Hepatocyte (in vitro differentiated cells): ENCODE data around the gene CDK15. TPM values are rescaled to one million over a fixed set of nuclear protein-coding genes. Genes with fewer than 3 reads are reported as not detected.

ENCODE experiments used
- DNase-seq: peaks from one replicate; pipeline ENCODE4 v3.0.0-alpha.2; 2016; ENCODE audit warnings: low spot score
- H2AFZ ChIP-seq: fragments of 200-600 bp; sonication (generic); 2 replicates; pipeline ENCODE4 v1.6.0; 2016; ENCODE audit warnings: antibody characterized with exemption, mild to moderate bottlenecking
- H3K27ac ChIP-seq: fragments of 200-600 bp; sonication (generic); 2 replicates; pipeline ENCODE4 v1.5.1; 2016; ENCODE audit warnings: mild to moderate bottlenecking
- H3K27me3 ChIP-seq: fragments of 200-600 bp; sonication (generic); 2 replicates; pipeline ENCODE4 v1.6.1; 2016
- H3K36me3 ChIP-seq: fragments of 200-600 bp; sonication (generic); replicated peaks from 2 replicates; pipeline ENCODE4 v1.5.1; 2016; ENCODE audit warnings: low read depth; ENCODE audit not compliant: insufficient read depth
- H3K4me1 ChIP-seq: fragments of 200-600 bp; sonication (generic); 2 replicates; pipeline ENCODE4 v1.5.1; 2016; ENCODE audit warnings: mild to moderate bottlenecking, moderate library complexity; ENCODE audit not compliant: insufficient read depth
- H3K4me2 ChIP-seq: fragments of 200-600 bp; sonication (generic); 2 replicates; pipeline ENCODE4 v1.6.0; 2016
- H3K4me3 ChIP-seq: fragments of 200-600 bp; sonication (generic); 2 replicates; pipeline ENCODE4 v1.5.1; 2016; ENCODE audit warnings: mild to moderate bottlenecking
- H3K79me2 ChIP-seq: fragments of 200-600 bp; sonication (generic); 2 replicates; pipeline ENCODE4 v1.6.0; 2017; ENCODE audit warnings: mild to moderate bottlenecking
- H3K9me2 ChIP-seq: fragments of 200-600 bp; sonication (generic); replicated peaks from 2 replicates; pipeline ENCODE4 v1.6.0; 2017; ENCODE audit warnings: mild to moderate bottlenecking; ENCODE audit not compliant: insufficient read depth
- H3K9me3 ChIP-seq: fragments of 200-600 bp; sonication (generic); 2 replicates; pipeline ENCODE4 v1.5.1; 2016; ENCODE audit warnings: low read depth, mild to moderate bottlenecking
- H4K20me1 ChIP-seq: fragments of 200-600 bp; sonication (generic); 2 replicates; pipeline ENCODE4 v1.6.0; 2016; ENCODE audit warnings: mild to moderate bottlenecking; ENCODE audit not compliant: insufficient read depth, poor library complexity, severe bottlenecking
- CTCF ChIP-seq: fragments of 200-600 bp; sonication (generic); IDR thresholded peaks from 2 replicates; pipeline ENCODE4 v1.5.1; 2016; ENCODE audit warnings: antibody characterized with exemption, mild to moderate bottlenecking; ENCODE audit not compliant: poor library complexity
- EZH2 ChIP-seq: fragments of 200-600 bp; sonication (generic); IDR thresholded peaks from 2 replicates; pipeline ENCODE4 v1.6.1; 2016; ENCODE audit warnings: antibody characterized with exemption, mild to moderate bottlenecking, borderline replicate concordance
- EZH2phosphoT487 ChIP-seq: fragments of 200-600 bp; sonication (generic); IDR thresholded peaks from one replicate; pipeline ENCODE4 v1.6.1; 2018; ENCODE audit warnings: antibody characterized with exemption, mild to moderate bottlenecking, low read depth, moderate library complexity; ENCODE audit not compliant: unreplicated experiment, severe bottlenecking
- WGBS: methylation state at CpG from one replicate; pipeline ENCODE4 v1.1.6; 2016; ENCODE audit warnings: low lambda C conversion rate; ENCODE audit errors: missing lambda C conversion rate; 5-methylcytosine and 5-hydroxymethylcytosine counted together
- polyA plus RNA-seq: library from polyadenylated mRNA; unstranded; fragments of >200 nt; fragmentation: Nextera tagmentation; extraction: Ambion mirVana; gene quantifications from 2 replicates; pipeline ENCODE4 v1.2.1, GENCODE V29; 2016
- total RNA-seq: library from RNA; depleted of rRNA; stranded (reverse); fragments of >200 nt; gene quantifications from 2 replicates; pipeline ENCODE4 v1.2.3, GENCODE V29; 2014

Gene CDK15
- total and polyA plus RNA-seq, 2 experiments from 2014 or later = 0.17 to 4.0 TPM

- no peak for TF ChIP-seq CTCF
- no peak for TF ChIP-seq EZH2phosphoT487
- TF ChIP-seq EZH2 = no peak
- Histone ChIP-seq H2AFZ (no peak overlapping the region), H3K4me1 (peaks cover 23% of the 10 kb centered on the region), H4K20me1 (no peaks in the 10 kb centered on the region), H3K4me3 (no peak overlapping the region), H3K79me2 (no peaks in the 10 kb centered on the region), H3K27ac (no peak overlapping the region), H3K27me3 (no peaks in the 10 kb centered on the region), H3K36me3 (no peaks in the 10 kb centered on the region), H3K9me3 (no peaks in the 10 kb centered on the region), H3K4me2 (no peak overlapping the region), H3K9me2 (no peaks in the 10 kb centered on the region)
- DNase-seq = no peak
- 40% methylated on average over 10 of the region's 10 CpGs for WGBS
Measured at GRCh38 chr2:201906777-201907562, 100.6 kb downstream of the CDK15 start.

- WGBS = 83% methylated on average over 4 of the region's 4 CpGs
- Histone ChIP-seq H3K79me2 (no peaks in the 10 kb centered on the region), H3K27me3 (no peaks in the 10 kb centered on the region), H3K27ac (no peak overlapping the region), H3K9me3 (no peaks in the 10 kb centered on the region), H2AFZ (no peak overlapping the region), H3K4me3 (no peak overlapping the region), H3K36me3 (no peaks in the 10 kb centered on the region), H3K4me2 (no peak overlapping the region), H3K9me2 (no peaks in the 10 kb centered on the region), H3K4me1 (peaks cover 23% of the 10 kb centered on the region), H4K20me1 (no peaks in the 10 kb centered on the region)
- no peak for TF ChIP-seq EZH2
- no peak for TF ChIP-seq EZH2phosphoT487
- no peak for TF ChIP-seq CTCF
- DNase-seq = no peak
Measured at GRCh38 chr2:201907563-201907881, 101.2 kb downstream of the CDK15 start.

GRCh38 chr2:201908901-201909300 lies 102.6 kb downstream of the CDK15 start:
- WGBS = 55% methylated on average over 2 of the region's 2 CpGs
- H3K27ac ChIP-seq = no peak overlapping the region
- H4K20me1 ChIP-seq = no peaks in the 10 kb centered on the region
- peaks cover 23% of the 10 kb centered on the region for H3K4me1 ChIP-seq
- H3K4me3 ChIP-seq = no peak overlapping the region
- no peaks in the 10 kb centered on the region for H3K27me3 ChIP-seq
- TF ChIP-seq EZH2phosphoT487 = no peak
- TF ChIP-seq EZH2 = no peak
- no peak for TF ChIP-seq CTCF
- no peaks in the 10 kb centered on the region for H3K36me3 ChIP-seq
- DNase-seq = no peak
- H3K79me2 ChIP-seq = no peaks in the 10 kb centered on the region
- H2AFZ ChIP-seq = no peak overlapping the region
- H3K9me2 ChIP-seq = no peaks in the 10 kb centered on the region
- no peaks in the 10 kb centered on the region for H3K9me3 ChIP-seq
- peak overlapping the region; percentile 65 for H3K4me2 ChIP-seq
